HG02763 (cell line): ENCODE data around the gene HTR3C.
A peak's percentile ranks its signal among the peaks of the same experiment; 100 is the strongest.
"Not testable (repeated sequence)": the region's sequence is repeated elsewhere in the genome, so short reads cannot be mapped to it uniquely, and the experiment has no call there.

Experiments used
- ATAC-seq: cut with Tn5 transposase; IDR thresholded peaks from one replicate; pipeline ENCODE4 v1.9.1; 2021; ENCODE audit warnings: mild to moderate bottlenecking, moderate library complexity; ENCODE audit not compliant: unreplicated experiment

Gene HTR3C, protein sequence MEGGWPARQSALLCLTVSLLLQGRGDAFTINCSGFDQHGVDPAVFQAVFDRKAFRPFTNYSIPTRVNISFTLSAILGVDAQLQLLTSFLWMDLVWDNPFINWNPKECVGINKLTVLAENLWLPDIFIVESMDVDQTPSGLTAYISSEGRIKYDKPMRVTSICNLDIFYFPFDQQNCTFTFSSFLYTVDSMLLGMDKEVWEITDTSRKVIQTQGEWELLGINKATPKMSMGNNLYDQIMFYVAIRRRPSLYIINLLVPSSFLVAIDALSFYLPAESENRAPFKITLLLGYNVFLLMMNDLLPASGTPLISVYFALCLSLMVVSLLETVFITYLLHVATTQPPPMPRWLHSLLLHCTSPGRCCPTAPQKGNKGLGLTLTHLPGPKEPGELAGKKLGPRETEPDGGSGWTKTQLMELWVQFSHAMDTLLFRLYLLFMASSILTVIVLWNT

DNA sequence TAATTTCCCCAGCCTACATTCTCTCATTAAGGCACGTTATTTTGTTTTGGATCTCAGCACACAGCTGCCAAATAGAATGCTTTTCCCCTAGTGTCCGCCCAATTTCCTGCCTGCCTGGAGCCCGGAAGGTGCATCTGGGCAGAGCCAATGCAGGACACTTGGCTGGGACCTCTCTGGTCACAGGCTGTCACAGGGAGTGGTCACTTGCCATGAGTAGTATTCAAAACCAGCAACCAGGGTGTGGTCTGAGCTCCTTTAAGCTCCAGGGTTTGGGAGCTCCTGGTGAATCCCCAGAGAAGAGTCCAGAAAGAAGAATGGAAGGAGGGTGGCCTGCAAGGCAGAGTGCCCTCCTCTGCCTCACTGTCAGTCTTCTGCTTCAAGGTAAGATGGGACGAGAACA, at the start of gene HTR3C:
HTR3C (plus strand) TSS at position 281 of the 400 bp plus-strand sequence; CDS start at position 315, 34 bp downstream.
- ATAC-seq = no peak

DNA sequence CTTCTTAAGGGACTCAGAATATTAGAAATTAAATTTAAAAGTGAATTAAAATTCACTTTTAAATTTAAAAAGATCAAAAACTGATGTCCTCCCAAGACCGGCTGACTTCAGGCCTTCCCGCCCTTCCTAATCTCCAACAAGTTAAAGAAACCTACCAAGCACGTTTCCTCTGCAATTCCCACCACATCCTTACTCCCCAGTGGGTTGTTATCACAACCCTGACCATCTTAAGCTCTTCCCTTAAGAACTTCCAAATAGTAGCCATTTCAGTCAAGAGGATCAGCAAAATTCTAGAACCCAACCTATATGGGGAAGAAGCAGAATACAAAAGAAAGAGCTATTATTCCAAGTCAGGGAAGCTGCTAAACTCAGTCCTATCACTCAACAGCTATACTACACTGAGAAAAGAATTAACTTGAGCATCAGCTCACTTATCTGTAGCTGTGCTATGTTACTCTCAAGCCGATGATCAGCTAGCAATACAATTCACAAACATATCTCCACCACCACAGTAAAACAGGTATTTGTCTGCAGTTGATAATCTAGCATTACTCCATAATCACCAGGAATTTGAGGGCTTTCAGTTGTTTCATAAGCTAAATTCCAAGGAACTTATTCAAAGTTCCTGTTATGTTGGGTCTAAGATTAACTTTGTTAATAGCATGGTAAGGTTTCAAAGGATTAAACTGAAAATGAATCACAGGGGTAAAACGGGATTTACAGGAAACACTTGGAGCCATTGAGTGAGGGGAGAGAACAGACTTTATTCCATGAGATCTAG, 49.5 kb upstream of the HTR3C start:
- no peak for ATAC-seq

DNA sequence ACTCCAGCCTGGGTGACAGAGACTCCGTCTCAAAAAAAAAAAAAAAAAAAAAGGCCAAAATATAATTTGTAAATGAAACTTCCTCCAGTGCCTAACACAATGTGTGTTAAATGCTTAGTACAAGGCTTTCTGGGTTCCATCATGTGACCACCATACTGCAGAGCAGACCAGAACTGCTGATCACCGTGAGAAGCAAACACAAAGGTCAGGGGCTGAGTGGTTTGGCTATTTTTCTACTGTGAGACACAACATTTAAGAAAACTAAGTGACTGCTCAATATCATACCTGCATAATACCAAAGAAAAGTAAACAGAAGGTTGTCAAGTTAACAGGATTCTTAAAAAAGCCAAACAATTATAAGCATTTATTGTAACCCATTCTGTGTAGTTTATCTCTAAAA, 48.4 kb upstream of the HTR3C start:
- ATAC-seq = no peak

DNA sequence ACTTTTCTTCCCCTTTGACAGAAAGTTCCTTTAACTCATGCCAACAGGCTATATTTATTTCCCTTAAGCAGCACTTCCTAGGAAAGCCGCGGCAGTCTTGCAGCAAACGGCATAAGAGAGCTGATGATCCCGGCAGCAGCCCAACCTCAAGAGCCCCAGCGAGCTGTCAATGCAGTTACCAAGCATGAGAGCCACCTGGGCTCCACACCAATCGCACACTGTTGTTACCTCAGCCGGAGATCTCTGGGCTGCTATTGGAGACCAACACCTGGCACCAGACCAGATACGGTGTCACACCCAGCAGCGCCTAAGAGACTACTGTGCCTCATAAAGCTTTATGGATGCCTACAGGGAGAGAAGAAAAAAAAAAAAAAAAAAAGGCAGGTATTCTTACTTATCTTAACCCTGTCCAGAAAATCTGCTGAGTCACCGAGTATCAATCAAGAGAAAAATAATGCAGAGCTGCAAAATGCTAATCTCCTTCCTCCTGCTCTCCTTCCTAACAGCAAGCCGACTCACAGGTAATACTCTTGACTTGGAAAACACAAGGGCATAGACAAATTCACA, 46.8 kb upstream of the HTR3C start:
- ATAC-seq = peak; percentile 86

DNA sequence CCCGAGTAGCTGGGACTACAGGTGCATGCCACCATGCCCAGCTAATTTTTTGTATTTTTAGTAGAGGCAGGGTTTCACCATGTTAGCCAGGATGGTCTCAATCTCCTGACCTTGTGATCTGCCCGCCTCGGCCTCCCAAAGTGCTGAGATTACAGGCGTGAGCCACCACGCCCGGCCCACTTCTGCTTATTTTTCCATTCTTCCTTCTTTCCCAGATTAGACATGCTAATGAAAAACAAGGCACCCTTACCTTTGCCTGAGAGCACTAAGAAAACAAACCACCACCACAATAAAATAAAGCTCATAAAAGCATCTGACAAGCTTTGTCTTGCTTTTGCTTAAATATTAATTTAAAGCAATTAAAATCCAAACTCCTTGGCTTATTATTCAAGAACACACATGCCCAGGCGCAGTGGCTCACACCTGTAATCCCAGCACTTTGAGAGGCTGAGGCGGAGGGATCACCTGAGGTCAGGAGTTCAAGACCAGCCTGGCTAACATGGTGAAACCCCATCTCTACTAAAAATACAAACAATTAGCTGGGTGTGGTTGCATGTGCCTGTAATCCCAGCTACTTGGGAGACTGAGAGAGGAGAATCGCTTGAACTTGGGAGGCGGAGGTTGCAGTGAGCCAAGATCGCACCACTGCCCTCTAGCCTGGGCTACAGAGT, 45.6 kb upstream of the HTR3C start:
- not testable (repeated sequence) for ATAC-seq

DNA sequence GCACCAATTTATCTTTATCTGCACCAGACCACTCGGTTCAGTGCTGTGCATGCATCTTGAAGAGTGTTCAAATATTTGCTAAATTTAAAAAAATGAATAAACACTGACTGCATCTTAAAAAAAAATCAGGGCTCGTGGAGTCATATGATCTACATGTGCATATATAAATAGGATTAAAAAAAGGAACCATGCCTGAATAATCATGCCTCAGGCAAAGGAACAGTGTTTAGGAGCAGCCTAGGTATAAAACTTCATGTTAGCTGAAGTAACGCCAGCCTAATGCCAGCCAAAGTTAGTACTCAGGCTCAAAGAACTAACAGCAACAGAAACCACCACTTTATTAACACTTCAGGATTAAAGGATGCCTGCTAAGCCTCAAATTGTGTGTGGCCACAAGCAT, 44.7 kb upstream of the HTR3C start:
- no peak for ATAC-seq

DNA sequence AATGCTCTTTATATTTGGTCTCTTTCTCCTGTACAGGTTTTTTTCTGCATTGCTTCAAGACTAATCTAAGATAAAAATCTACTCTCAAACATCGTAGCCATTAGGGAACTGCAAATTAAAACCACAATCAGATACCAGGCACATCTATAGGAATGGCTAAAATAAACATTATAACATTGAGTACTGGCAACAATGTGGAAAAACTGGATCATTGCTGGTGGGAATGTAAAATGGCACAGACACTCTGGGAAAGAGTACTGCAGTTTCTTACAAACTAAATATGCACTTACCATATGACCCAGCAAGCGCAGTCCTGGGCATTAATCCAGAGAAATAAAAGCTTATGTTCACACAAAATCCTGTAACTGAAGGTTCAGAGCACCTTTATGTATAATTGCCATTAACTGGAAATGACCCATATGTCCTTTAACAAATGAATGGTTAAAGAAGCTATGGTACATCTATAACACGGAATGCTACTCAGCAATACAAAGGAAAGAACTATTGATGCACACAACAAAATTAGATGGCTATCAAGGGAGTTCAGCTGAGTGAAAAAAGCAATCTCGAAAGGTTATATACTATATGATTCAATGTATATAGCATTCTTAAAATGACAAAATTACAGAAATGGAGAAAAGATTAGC, 41.5 kb upstream of the HTR3C start:
- no peak for ATAC-seq

DNA sequence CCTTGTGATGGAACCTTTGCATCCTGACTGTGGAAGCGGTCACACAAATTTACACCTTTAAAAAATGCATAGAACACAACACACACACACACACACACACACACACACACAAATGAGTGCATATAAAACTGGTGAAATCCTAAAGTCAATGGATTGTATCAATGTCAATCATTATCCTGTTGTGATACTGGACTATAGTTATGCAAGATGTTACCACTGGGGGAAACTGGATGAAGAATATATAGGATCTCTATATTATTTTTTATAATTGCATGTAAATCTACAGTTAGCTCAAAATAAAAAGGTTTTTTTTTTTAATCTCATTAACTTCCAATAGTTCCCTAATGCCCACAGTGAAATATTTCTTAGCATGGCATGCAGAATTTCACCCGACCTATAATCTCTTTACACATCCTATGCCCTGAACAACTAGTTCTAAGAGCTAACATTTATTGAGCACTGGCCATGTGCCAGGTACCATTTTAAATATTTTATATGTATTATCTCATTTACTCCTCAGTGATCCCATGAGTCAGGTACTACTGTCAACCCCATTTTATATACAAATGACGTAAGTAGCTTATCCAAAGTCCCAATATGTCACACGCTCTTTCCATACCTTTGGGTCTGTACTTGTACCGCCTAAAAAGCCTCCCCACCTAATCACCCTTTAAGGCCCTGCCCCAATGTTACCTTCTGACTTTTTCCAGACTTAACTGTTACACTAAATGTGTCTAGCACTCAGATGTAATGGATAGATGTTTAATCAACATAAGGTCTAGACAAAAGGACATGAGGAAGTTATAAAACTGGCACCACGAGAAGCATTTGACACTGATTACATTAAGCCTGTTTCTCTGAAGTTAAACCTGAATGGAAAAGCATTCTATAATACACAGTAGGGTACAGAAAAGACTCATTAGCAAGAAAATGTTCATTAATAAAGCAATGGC, 40.6 kb upstream of the HTR3C start:
- no peak for ATAC-seq

DNA sequence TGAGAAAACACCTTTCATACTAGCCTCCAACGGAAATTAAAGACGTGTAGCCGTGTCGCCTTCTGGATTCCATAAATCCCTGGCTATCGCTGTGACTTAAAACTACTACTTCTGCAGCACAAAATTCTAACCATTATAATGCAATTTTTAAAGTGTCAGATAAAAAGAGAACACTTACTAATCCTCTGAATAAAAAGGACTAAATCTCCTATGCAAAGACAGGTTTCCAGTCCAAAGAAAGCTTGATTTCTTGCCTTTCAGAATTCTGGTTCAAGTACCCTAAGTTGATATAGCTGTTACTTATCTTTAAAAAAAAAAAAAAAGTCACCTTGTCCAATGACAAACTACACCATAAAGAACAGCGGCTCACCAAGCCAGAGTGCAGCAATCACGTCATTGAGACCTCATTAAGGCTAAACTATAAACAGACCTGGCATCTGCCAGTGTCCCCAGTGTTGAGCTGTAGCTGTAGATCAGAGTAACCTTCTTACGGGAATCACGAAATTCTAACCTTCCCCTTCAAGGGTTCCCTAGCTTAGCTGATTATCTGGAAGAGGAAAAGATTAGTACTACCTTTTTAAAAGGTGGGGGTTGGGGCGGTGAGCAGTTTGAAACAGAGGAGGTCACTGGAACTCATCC, 37.3 kb upstream of the HTR3C start:
- ATAC-seq = no peak

DNA sequence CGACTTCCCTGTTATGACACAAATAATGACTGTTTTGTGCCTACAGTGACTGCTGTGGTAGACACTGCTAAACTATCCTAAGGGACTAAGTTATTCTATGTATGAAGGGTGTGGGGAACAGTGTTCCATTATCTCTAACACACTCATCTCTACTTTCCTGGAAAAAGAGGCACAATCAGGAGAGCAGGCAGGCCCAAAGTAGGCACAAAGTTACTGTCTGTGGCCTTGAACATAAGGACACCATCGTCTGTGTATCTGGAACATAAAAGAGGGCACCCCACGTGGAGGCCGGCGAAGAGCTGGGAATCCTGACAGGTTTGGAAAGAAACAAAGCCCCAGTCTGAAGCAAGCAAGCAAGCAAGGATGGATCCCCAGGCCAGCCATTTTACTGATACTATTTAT, 36.7 kb upstream of the HTR3C start:
- ATAC-seq = no peak

DNA sequence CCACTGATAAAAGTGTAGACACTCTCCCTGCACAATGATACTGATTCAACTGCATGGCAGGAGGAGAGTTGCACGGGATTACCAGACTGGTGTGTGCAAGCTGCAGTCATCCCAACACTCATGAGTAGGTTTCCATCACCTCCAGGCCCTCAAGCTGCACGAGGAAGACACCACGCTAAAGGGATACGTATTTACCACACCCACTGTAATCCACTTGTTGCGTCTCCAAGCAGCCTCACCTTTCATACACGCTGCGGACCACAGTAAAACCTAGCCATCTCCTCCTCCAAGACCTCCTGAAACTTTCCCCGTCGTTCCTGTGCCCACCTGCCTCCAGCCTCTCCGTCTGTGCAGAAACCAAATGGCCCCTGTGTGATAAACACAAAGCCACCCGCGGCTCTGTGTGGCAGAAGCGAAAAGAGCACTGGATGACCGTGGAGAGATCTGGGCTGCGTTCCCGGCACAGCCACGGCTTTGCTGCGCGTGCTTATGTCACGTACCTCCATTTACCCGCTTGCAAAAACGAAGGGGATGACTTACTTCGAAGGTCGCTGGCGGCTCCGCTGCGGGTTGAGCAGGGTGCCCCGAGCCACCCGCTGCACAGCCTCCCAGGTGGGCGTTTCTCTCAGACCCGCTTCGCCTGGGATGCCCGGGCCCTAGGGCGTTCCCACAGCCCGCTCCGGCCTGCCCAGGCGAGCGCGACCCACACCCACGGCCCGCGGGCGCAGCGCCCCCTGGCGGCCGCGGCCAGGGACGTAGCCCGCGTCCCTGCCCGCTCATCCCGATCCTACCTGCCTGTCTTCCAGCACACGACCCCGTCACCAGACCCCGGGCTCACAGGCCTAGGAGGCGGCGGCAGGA, 35.8 kb upstream of the HTR3C start:
- ATAC-seq = peak; percentile 68

DNA sequence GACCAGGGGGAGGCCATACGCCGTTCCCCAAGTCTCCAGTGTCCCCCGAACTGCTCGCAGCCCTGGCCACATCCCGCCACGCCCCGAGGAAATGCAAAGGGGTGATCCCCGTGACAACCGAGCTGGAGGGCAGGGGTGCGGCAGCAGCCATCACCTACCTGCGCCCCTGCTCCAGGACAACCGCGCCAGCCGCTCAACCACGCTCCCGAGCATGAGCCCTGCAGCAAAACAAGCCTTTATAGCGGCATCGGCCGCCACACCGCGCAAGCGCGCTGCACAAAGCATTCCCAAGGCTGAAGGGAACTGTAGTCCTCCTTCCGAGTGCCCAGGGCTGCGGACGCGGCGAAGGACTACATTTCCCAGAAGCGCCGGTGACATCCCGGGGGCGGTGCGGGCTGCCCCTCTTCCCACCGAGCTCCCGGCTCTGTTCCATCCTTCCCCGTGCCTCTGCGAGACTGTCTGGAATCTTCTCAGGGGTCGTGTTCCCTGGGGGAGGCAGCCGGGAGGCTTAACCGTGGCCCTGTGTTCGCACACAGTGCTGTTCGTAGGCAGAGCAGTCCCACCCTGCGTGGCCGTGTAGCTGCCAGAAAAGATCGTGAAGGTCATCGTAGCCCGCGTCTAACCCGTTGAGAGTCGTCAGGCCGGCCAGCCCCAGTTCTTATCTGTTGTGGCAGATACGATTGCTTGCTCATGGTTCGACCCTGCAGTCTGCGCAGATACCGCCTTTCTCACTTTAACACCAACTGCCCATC, 35.0 kb upstream of the HTR3C start, which contains the start of gene ABCC5:
ABCC5 (minus strand) TSS at position 213 of the 752 bp plus-strand sequence. CDS start 3,492 bp downstream, outside the sequence.
- peak; percentile 98 for ATAC-seq

DNA sequence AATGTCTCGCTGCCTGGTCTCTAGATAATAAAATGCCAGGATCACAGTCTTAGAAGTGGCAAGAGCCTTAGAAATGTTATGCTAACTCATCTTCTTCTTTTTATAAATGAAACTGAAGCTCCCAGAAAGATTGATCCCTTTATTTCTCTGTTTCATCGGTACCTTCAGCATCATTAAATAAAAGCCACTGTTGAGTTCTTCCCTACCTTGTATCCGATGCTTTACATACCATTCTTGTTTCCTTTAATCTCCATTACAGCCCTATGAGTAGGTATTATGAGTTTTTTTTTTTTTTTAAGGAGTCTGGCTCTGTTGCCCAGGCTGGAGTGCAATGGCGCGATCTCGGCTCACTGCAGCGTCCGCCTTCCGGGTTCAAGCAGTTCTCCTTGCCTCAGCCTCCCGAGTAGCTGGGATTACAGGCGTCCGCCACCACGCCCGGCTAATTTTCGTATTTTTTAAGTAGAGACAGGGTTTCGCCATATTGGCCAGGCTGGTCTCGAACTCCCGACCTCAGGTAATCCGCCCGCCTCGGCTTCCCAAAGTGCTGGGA, 34.3 kb upstream of the HTR3C start:
- ATAC-seq = no peak

DNA sequence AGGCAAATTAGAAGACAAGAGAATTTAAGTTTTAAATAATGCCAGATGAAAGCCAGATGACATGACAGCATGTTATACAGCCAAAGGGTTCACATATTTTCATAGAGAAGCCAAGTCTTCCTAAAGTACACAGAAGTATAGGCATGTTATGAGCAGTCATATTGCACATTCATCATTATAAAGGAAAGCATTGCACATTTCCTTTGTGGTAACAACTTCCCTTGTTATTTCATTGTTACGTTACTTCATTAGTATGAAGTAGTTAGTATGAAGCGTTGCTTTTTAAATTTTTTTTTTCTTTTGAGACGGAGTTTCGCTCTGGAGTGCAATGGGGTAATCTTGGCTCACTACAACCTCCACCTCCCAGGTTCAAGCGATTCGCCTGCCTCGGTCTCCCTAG, 30.5 kb upstream of the HTR3C start:
- ATAC-seq = no peak

DNA sequence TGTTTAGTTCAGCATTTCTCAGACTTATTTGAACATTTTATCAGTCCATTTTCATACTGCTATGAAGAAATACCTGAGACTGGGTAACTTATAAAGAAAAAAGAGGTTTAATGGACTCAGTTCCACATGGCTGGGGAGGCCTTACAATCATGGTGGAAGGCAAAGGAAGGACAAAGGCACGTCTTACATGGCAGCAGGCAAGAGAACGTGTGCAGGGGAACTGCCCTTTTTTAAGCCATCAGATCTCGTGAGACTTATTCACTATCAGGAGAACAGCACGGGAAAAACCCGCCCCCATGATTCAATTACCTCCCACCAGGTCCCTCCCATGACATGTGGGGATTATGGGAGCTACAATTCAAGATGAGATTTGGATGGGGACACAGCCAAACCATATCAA, 27.6 kb upstream of the HTR3C start:
- ATAC-seq = not testable (repeated sequence)

DNA sequence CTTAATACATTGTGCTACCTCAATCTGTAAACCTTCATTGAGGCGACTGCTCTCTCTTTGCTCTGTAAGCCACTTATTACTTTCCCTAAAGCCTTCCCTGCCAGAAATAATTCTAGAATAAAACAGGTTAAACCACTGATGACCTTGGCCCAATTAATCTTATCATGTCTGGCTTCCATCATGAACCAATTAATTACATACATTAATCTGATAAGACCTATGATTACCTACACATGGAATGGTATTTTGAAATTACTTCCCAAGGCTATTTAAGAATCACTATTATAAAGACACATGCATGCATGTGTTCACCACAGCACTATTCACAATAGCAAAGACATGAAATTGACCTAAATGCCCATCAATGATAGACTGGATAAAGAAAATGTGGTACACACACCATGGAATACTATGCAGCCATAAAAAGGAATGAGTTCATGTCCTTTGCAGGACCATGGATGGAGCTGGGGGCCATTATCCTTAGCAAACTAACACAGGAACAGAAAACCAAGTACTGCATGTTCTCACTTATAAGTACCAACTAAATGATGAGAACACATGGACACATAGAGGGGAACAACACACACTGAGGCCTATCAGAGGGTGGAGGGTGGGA, 24.5 kb upstream of the HTR3C start:
- not testable (repeated sequence) for ATAC-seq

DNA sequence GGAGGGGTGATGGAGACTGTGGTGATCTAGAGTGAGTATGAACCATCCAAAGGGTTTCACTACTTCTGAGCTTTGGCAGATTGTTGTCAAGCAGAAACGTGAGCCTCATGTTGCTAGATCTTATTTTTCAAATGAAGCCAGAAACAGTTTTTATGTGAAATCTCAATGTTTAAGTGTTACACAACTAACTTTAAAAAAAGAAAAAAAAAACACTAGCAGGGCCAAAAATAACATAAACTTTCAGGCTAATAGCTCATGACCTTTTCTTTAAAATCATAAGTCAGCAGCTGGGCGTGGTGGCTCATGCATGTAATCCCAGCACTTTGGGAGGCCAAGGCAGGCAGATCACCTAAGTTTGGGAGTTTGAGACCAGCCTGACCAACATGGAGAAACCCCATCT, 23.4 kb upstream of the HTR3C start:
- ATAC-seq = no peak
